Neutrophil (primary cell): ENCODE data around the gene PLTP.

Source experiments
- H3K27ac ChIP-seq: fragments of 200-600 bp; sonication (generic); 2 replicates; pipeline ENCODE4 v1.5.1; 2016; ENCODE audit warnings: mild to moderate bottlenecking, moderate library complexity
- H3K27me3 ChIP-seq: fragments of 200-600 bp; sonication (generic); 2 replicates; pipeline ENCODE4 v1.6.0; 2016; ENCODE audit warnings: mild to moderate bottlenecking
- H3K36me3 ChIP-seq: fragments of 200-600 bp; sonication (generic); 2 replicates; pipeline ENCODE4 v1.5.1; 2017
- H3K4me1 ChIP-seq, 2 experiments: fragments of 200-600 bp in 1 of 2; sonication (generic) in 1 of 2; 1 replicate in 1 of 2; 2 replicates in 1 of 2; pipeline versions ENCODE4 v1.5.1 to v1.6.1; 2013 to 2016; ENCODE audit warnings: low read depth in 1 of 2, low read length in 1 of 2, mild to moderate bottlenecking in 1 of 2, moderate library complexity in 1 of 2; ENCODE audit not compliant: control insufficient read depth in 1 of 2, insufficient read depth in 1 of 2
- H3K4me3 ChIP-seq, 2 experiments: fragments of 200-600 bp in 1 of 2; sonication (generic) in 1 of 2; 1 replicate in 1 of 2; 2 replicates in 1 of 2; pipeline ENCODE4 v1.5.1; 2013 to 2016; ENCODE audit warnings: low read depth in 1 of 2, low read length in 1 of 2, mild to moderate bottlenecking in 1 of 2, moderate library complexity in 1 of 2
- H3K9me3 ChIP-seq: fragments of 200-600 bp; sonication (generic); 2 replicates; pipeline ENCODE4 v1.5.1; 2016
- CTCF ChIP-seq: fragments of 200-600 bp; sonication (generic); IDR thresholded peaks from 2 replicates; pipeline ENCODE4 v1.5.1; 2016; ENCODE audit warnings: antibody characterized with exemption

The PLTP gene

DNA sequence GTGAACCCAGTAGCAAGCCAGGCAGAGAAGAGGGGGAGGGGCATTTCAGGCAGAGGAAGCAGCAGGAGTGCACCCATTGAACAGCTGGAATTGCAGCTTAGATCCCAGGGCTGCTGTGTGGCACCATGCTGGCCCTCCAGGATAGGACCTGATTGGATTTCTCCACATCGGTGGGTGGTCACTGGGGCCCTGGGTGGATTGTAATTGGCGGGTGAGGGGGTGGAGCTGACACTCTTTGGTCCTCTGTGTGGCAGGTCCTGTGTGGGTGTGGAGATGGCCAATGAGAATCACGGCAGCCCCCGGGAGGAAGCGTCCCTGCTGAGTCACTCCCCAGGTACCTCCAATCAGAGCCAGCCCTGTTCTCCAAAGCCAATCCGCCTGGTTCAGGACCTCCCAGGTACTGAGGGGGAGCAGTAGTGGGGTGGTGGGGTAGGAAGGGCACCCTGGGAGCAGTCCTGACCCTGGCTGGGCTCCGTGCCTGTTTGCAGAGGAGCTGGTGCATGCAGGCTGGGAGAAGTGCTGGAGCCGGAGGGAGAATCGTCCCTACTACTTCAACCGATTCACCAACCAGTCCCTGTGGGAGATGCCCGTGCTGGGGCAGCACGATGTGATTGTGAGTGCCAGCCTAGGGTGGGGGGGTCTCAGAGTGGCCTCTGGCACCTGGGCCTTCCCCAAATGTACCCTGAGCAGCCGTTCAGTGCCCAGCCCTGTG is 26.9 kb upstream of the PLTP start:
- H3K36me3 ChIP-seq: peaks cover 71% of the 10 kb centered on the region
- no peak for TF ChIP-seq CTCF
- no peaks in the 10 kb centered on the region for H3K9me3 ChIP-seq
- H3K27ac ChIP-seq: no peak overlapping the region
- peaks cover 9% of the 10 kb centered on the region in 2 experiments for H3K4me1 ChIP-seq
- H3K4me3 ChIP-seq: no peak overlapping the region
- H3K27me3 ChIP-seq: no peaks in the 10 kb centered on the region

- peaks cover 17 to 18% of the 10 kb centered on the region in 2 experiments for H3K4me1 ChIP-seq
- TF ChIP-seq CTCF: no peak
- no peak overlapping the region for H3K4me3 ChIP-seq
- peaks cover 60% of the 10 kb centered on the region for H3K36me3 ChIP-seq
- no peaks in the 10 kb centered on the region for H3K9me3 ChIP-seq
- no peak overlapping the region for H3K27ac ChIP-seq
- H3K27me3 ChIP-seq: no peaks in the 10 kb centered on the region
Observed at GRCh38 chr20:45937765-45938164, 25.8 kb upstream of the PLTP start.

- Histone ChIP-seq H3K27me3 (no peaks in the 10 kb centered on the region), H3K4me1 (peaks cover 17 to 18% of the 10 kb centered on the region in 2 experiments), H3K27ac (peak overlapping the region; percentile 99), H3K9me3 (no peaks in the 10 kb centered on the region), H3K36me3 (peaks cover 40% of the 10 kb centered on the region), H3K4me3 (peak overlapping the region; percentile 90 to 100)
- no peak for TF ChIP-seq CTCF
Observed at GRCh38 chr20:45935416-45936046, 23.6 kb upstream of the PLTP start.

DNA sequence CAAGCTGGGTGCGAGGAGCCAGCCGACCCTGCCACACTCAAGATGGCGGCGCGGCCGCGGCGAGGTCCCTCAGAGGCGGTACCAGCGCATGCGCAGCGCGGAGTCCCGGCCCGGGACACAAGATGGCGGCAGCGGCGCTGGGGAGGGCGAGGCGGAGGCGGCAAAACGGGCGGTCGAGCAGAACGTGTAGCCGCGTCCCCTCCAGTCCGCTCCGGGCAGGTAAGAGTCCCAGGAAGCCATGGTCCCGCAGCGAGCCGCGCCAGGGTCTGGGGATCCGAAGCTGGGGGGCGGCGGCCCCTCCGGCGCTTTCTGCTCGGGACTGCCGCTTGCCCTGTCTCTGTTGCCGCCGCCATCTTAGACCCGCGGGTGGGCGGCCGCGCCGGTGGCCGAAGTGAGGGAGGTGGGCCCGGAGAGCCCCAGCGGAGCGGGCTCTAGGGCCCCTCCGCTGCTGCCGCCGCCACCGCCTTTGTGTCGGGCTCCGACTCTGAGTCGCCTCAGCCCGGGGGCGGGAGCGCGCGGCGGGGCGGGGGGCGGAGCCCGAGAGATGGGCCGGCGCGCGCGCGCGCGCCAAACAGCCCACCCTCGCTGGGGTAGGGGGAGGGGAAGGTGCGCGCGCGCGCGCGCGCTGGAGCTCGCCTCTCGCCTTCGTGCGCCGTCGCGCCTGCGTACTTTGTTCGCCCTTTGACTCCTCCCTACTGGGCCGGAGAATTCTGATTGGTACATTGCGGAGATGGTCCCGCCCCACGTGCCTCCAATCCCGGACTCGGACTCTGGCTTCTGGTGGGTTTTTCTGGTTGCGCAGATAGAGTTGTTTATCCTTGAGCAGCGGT is 22.8 kb upstream of the PLTP start, which contains the start of gene PCIF1:
TSS of gene PCIF1 (plus strand) at position 98 of the 830 bp plus-strand sequence. CDS start 4,317 bp downstream, outside the sequence.
- H3K4me1 ChIP-seq: peaks cover 17 to 18% of the 10 kb centered on the region in 2 experiments
- H3K27me3 ChIP-seq: no peaks in the 10 kb centered on the region
- H3K36me3 ChIP-seq: peaks cover 33% of the 10 kb centered on the region
- no peaks in the 10 kb centered on the region for H3K9me3 ChIP-seq
- peak within 1 kb of the TSS; percentile 99 for H3K27ac ChIP-seq
- H3K4me3 ChIP-seq: peak within 1 kb of the TSS; percentile 90 to 100
- peak; percentile 10 for TF ChIP-seq CTCF

DNA sequence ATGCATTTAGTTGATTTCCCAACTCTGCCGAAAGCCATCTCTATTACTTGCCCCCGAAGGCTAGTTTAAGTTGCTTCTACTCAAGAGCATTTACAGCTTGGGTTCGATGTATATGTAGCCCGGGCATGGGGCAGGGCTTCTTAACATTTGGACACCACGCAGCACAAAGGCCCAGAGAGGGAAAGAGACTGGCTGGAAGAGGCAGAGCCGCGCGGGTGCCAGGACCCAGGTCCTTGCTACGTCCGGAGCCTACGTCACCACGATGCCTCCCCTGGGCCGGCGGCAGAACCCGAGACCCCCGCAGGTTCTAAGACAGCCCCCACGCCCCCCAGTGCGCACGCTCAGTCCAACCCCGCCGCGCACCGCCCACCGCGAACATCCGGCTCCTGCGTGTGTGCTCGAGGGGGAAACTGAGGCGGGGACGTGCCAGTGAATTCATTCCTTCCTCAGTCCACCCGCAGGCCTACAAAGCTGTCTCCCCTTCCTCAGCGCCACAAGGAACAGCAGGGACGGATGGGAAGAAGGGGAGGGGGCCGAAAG is 22.2 kb upstream of the PLTP start:
- no peak for TF ChIP-seq CTCF
- Histone ChIP-seq H3K4me1 (peaks cover 17 to 18% of the 10 kb centered on the region in 2 experiments), H3K36me3 (peaks cover 26% of the 10 kb centered on the region), H3K9me3 (no peaks in the 10 kb centered on the region), H3K27ac (peak overlapping the region; percentile 99), H3K27me3 (no peaks in the 10 kb centered on the region), H3K4me3 (peak overlapping the region; percentile 90 to 100)
